ENCODE measurements around the gene CLEC2L.

The CLEC2L gene

GRCh38 chr7:139580435-139580834, 57.0 kb downstream of the CLEC2L start:
- no peak for DNase-seq

- no peak for DNase-seq
Measured at GRCh38 chr7:139582130-139582650, 58.7 kb downstream of the CLEC2L start.

- no peak for DNase-seq
Measured at GRCh38 chr7:139582671-139583155, 59.2 kb downstream of the CLEC2L start.

GRCh38 chr7:139583826-139584553, 60.5 kb downstream of the CLEC2L start:
- no peak for DNase-seq

GRCh38 chr7:139585042-139585441, 61.6 kb downstream of the CLEC2L start:
- DNase-seq, result no peak

GRCh38 chr7:139586286-139586685, 62.8 kb downstream of the CLEC2L start:
- DNase-seq, result no peak

- no peak for DNase-seq
Measured at GRCh38 chr7:139587535-139587934, 64.0 kb downstream of the CLEC2L start.

- DNase-seq, result no peak
Measured at GRCh38 chr7:139588632-139589031, 65.1 kb downstream of the CLEC2L start.

GRCh38 chr7:139589474-139589873, 66.0 kb downstream of the CLEC2L start:
- DNase-seq, result no peak

GRCh38 chr7:139591550-139592195, 68.2 kb downstream of the CLEC2L start:
- no peak for DNase-seq

- no peak for DNase-seq
Measured at GRCh38 chr7:139592801-139593461, 69.4 kb downstream of the CLEC2L start.

GRCh38 chr7:139594090-139594489, 70.6 kb downstream of the CLEC2L start:
- DNase-seq, result no peak
